HG03442 (cell line): ENCODE measurements around the gene SKIC8.

Experiments used
- ATAC-seq: cut with Tn5 transposase; IDR thresholded peaks from one replicate; pipeline ENCODE4 v1.9.1; 2021; ENCODE audit warnings: mild to moderate bottlenecking, moderate library complexity; ENCODE audit not compliant: unreplicated experiment

SKIC8 gene

DNA sequence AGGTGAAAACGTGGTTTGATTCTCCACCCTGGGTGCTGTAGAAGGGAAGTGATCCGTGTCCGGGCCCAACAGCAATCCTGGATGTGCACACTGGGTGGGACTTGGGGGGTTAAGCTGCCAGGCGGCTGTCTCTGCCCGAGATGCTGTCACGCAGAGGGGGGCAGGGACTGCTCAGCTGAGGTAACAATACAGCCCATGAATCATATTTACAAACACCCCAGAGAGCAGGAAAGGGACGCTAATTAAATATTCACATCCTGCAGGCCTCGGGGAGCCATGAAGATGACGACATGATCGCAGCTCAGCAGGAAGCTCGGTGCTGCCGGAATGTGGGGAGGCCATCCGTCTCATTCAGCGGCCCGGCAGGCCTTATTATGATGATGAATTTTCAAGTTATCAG is 22.8 kb upstream of the SKIC8 start:
- no peak for ATAC-seq

DNA sequence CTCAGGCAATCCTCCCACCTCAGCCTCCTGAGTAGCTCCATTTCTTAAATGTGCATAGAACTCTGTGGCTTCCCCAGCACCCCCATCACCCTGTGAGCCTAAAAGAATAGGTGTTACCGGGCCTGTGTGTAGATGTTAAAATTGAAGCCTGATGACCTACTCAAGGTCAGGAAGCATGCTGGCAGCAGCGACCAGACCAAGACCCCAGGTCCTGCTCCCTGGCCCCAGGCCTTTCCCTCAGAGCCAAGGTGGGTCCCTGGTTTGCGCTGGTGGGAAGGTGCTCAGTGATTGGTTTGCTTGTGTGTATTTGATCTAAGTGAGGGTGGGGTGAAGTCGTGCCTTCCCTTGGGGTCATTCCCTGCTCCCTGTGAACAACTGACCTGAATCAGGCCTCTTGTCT is 22.4 kb upstream of the SKIC8 start:
- ATAC-seq, result no peak

DNA sequence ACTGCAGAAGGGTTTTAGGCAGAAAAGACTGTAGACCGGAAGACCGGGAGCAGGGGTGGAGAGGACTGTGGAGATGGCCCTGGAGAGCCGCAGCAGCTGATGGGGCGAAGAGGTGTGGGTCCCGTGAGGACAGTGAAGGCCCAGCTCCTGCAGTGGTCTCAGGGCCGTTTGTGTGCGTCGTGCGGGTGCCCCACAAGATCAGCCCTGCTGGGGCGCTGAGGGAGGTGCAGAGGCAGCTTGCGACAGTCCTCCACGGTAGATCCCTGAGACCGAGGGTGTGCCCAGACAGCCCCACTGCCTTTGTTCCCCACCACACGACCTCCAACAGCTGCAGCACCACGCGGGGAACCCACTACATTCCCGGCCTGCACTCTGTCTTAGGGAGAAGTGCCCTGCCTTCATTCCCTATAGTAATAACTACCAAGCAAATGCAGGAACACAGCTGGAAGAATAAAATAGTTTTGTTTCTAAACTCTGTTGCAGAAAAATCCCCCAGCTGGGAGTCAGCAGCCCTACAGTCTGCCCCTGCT is 21.7 kb upstream of the SKIC8 start:
- ATAC-seq, result no peak

DNA sequence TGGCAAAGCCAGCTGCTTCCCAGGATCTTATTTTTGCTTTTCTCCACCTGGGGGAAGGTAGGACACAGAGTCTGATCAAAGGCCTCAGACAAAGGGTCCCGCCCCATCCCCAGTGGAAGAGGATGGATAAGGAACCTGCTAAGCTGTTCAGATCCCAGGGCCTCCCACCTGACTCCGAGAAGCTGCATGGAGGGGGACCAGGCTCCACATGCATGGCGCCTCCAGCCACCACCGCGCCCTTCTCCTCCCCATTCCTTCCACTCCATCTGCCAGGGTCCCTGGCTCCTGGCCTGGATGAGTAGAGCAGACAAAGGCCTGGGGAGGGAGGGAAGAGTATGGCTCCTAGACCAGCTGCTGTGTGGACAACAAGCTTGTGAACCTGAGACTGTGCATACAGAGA is 20.8 kb upstream of the SKIC8 start:
- no peak for ATAC-seq

DNA sequence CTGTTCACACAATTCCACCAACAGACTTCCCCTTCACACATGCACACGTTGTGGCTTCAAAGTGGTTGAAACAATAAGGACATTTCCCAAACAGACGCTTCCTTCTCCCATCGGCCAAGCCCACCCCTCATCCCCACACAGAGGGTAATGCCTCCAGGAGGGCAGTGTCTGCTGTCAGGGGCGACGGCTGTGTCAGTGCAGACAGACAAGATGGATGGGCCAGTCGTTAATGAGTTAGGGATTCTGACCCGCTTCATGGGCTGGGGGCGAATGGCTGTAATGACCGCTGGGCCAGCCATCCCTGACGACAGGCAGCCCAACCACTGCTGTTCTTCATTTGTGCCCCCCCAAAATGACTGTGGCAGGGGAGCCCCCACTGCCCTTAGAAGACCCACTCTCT is 20.2 kb upstream of the SKIC8 start:
- no peak for ATAC-seq

DNA sequence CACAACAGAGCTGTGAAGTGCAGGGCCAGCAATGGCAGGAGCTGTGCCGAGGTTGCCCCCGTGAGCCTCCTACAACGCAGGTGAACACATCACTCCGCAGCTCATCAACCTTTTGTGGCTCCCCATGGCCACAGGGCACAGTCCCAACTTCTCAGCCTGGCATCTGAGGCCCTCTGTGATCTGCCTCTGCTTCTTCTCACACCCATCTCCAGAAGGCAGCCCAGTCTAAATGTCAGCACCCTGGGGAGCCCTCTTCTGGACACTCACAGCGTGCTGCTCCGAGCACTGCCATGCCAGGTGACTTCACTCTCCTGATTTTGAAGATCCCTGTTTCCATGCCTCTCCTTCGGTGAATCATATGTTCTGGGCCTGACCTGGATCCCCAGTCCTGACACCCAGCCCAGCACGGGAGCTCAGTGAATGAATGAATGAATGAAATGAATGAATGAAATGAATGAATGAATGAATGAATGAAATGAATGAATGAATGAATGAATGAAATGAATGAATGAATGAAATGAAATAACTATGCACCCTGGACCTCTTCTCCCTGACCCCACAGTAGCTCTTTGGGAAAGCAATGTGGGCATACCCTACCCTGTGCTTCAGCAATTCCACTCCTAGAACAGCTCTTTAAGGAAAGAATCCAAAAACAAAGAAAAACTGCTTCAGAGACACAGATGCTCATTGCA is 17.9 kb upstream of the SKIC8 start:
- no peak for ATAC-seq

DNA sequence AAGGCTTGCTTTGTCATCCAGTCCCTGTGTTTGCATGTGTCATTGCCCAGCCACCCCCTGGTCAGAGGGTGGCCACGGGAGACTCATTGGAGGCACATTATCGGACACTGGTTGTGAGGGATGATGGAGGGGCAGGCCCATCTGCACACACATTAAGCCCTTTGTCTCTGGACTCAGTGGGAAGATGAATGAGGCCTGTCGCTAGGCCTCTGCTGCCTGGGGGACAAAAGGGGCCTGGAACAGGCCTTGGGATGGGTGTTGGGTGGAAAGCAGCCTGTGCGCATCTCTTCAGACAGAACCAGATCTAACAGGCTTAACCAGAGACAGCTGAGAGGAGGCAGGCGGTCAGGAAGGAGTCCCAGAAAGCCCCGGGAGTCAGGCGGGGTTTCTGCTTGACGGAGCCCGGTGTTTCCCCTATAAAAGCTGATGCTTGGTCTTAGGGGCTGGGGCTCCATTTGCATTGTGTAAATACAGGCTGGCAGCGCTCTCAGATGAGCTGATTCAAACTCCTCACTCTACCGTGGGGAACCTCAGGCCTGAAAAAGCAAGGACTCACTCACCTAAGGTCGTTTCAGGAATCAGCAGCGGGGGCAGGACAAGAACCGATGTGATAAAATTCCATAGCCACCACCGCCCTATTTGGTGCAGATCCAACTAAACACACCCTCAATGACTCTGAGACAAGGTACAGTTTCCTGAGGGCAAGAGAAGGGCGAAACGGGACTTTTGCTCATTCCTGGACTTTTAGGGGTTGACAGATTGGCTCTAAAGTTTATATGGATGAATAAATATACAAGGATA is 17.1 kb upstream of the SKIC8 start:
- ATAC-seq, result peak; percentile 62

DNA sequence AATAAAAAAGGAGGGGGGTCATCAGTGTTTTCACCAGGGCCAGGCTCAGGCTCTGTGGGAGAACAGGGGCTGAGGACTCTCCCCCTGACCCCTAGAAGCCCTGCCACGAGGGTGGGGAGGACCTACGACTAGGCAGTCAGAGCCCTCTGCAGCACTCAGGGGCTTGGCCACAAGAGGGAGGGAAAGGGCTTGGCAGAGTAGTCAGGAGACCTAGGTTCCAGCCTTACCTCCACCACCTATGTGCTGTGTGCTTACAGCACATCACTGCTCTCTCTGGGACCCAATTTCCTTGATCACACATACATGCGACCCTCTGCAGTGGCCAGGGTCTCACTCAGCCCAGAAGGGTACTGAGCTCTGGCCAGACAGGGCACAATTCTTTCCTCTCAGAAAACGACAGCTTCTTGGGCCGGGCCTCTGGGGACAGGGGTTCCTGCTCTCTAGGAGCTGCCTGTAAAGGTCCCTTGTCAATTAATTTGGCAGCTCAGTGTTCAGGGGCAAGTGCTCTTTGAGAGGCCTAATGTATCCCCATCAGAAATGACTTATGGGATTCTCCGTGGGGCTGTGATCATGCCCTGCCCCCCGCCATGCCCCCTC is 16.4 kb upstream of the SKIC8 start:
- ATAC-seq, result no peak

DNA sequence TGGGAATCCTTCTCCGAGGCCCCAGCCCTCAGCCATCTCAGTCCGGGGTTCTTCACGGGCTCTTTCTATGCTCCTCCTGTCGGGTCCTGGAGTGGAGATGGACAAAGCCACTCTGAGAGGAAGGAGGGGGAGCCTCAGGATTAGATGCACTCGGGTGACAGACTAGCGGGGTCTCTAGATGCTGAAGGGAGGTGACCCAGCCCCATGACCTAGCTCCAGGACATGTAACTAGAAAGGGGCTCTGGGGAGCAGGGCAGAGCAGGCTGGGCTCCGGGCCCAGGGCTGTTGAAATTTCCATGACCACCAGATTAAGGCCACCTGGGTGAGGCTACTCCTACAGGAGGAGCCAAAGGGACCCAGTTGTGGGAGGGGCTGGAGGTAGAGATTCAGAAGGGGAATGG is 14.8 kb upstream of the SKIC8 start:
- ATAC-seq, result no peak

DNA sequence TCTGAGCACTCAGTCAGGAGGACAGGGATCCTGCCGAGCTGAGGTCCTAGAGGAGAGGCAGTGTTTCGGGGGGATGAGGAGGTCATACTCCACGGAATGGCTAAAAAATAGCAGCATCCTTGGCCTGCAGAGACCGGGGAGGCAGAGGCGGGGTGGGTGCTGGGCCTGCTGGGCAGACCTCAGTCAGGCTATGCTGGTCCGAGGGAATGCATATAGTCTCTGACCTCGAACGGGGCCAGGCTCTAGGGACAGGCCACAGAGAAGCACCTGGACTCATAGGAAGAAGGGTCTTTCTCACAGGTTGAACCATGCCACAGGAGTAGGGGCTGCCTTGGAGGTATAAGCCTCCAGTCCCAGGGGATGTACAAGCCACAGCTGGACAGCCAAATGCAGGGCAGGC is 14.0 kb upstream of the SKIC8 start:
- no peak for ATAC-seq

DNA sequence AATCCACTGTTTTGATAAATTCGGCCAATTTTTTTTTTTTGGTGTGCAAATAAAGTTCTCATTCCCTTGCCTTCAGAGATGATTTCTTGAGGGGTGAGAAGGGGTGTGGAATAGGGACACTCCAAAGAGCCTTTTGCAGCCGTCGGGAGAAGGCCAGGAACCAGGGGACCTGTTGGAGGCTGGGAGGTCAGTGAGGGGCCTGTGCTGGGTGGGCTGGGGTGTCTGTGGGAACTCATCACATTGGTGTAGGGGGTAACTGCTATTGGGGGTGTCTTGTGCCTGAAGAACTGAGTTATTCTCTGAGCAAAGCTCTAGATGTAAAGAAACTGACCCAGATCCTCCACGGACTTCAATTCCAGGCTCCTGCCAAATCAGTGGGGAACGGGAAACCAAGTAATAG is 13.5 kb upstream of the SKIC8 start:
- no peak for ATAC-seq

DNA sequence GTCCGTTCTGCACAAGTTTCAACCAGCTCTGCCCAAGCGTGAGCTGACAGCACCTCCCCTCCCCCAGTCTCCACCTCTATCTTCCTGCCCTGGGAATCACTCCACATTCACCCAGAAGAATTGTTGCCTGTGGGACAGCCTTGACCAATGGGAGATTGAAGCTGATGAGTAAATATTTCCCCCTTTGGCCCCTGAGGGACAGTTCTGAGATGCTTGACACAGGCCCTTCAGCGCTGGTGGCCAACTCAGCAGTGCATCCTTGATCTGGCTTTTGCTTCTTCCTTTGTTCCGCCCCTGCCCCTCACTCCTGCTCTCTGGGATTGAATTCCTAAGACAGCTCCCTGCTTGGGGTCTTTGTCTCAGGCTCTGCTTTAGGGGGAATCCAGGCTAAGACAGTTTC is 13.1 kb upstream of the SKIC8 start:
- ATAC-seq, result no peak

DNA sequence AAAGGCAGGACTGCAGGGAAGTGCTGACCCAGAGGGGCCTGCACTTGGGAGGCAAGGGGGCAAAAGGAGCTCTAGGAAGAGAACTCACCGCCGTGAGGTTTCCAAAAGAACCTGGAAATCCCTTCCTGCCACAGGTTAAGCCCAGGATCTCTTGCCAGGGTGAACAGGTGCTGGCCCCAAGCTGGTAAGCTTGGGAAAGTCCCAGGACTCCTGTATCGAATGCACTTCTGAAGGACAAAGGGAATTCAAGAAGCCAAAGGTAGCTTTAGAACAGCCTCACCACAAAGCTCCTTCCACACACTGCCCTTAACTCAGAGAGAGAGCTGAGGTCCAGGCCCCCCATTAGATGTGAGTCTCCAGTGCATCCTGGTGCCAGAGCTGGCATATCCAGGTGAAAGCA is 11.9 kb upstream of the SKIC8 start:
- ATAC-seq, result no peak

DNA sequence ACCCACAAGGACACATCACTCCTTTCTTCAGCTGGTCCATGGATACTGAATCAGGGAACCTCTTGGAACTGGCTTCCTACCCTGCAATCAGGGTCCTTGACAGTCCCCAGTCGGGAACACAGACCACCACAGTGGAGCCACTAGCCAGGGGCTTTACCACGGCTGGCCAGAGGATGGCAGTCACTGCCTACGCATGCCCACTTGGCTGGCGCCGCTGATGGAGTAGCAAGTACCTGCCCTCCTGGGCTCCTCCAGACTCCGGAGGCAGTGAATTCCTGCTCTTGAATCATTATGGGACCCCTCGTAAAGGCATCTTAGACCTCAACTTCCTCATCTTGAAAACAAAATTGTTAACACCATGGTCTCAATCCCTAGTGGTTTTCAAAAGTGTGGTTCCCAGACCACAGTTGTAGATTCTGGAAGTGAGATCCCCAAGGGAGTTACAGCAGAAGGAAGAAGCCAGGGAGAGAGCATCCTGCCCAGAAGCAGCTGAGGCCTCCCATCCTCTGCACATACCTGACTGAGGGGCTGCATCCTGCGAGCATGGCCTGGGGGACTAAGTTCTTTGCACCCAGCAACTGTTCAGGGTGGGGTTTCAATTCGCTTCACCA is 9.1 kb upstream of the SKIC8 start:
- no peak for ATAC-seq

DNA sequence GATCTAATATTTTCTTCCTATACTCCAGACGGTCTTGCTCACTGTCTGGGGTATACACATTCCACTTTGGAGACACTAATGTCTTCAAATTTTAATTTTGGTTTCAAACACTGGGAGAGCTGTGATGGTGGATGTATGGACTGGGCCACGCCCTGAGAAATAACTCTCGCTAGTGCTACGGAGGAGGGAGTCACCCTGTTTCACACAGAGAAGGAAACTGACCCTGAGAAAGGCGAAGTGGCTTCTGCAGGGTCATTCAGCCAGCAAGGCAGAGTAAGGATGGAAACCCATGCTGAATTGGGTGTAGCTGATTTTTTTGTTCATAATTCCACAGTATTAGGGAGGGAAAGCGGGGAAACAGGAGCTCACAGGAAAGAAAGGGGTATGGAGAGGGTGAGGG is 8.6 kb upstream of the SKIC8 start:
- ATAC-seq, result no peak

DNA sequence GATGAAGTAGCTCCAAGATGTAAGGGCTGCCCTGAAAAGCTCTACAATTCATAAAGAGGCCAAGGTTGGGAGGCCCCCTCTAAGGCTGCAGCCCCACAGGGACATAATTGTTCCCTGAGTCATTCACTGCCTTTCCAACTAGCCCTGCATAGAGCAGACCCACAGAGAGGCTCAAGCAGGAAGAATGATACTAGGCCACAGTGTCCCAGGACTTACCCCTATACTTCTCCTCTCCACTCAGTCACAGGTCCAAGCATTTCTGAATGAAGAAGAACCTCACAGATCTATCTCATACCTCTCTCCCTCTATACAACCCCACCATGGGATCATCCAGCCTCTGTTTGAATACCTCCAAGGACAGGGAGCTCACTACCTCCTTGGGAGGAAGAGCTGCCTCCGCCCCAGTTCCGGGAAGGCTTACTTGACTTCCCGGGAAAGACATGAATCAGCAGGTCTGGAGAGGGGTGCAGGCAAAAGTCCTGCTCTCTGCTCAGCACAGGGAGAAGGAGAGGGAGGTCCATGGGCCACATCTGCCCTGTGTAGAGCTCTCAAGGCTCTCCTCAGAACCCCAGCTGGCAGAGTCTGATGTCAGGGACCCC is 6.9 kb upstream of the SKIC8 start:
- no peak for ATAC-seq

DNA sequence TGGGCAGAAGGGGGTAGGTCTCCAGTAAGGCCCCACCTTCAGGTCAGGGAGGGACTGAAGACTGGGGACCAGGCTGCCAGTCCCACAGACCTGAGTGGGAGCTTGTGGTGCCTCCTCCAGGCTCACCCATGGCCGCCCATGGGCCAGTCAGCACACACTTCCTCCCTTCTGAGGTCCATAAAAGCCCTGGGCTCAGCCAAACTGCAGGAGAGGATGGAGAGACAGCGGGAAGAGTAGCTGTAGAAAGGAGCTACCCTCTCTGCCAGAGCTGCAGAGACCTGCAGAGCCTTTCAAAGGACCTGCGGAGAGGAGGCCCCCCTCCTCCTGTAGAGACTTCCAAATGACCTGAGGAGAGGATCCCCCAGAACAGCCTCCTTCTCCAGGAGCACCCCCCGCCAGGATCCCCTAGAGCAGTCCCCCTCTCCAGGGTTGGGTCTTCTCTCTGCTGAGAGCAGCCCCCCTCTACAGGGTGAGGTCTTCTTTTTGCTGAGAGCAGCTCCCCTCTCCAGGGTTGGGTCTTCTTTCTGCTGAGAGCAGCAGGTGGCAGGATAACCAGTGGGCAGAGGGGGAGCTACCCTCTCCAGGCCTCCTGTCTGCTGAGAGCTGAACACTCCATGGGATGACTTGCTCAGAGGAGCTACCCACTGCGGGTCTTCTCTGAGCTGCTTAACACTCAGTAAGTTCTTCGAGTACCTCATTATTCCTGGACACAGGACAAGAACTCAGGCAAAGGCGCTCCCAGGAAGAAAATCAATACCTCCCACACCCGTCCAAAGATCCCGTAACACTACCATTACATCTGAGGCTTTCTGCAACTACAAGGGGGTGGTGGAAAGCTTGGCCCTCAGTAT is 5.0 kb upstream of the SKIC8 start:
- no peak for ATAC-seq

DNA sequence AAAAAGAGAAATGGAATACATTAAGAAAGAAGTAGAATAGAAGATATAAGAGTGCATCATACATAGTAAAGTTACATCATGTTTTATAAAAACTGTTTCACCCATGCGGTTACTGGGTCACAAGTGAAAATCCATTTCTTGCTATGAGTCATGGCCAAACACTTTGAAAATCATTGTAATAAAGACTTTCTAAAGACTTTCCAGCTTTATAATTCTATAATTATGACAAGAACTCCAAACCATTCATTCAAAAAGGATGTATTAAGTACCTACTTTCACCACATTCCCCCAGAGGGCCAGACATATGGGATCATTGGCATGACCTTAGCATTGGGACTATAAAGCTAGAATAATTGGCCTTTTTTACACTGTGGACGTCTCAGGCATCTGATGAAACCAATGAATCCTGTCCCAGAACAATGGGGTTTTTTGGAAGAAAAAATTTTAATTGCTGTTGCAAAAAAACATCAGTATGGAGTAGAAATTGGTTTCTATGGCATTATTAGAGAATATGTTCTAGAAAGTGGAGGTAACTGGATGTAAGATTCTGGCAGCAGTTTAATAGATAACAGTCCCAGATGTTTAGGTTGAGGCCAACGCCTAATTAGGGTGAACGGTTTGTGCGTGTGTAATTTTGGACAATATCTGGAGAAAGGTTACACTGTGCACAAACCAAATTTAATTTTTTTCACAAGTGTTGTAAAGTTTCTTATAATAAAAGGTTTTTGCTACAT is 3.3 kb upstream of the SKIC8 start:
- no peak for ATAC-seq

DNA sequence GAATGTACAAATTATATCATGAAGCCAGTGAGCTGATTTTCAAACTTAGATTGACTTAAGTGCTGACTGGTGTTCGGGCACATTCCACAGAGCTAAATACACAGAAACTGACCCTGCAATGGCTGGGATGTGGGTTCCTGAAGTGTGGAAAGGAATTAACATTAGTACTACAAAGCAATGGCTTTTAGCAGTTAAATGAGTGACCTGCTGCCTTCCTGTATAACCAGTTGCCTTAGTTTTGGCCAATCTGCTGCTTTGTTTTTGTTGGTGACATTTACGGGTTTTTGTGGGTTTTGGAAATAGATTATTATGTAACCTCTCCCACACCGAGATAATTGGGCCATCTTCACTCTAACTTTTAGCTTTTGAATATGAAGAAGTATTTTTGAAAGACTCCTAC is 2.4 kb upstream of the SKIC8 start:
- no peak for ATAC-seq

DNA sequence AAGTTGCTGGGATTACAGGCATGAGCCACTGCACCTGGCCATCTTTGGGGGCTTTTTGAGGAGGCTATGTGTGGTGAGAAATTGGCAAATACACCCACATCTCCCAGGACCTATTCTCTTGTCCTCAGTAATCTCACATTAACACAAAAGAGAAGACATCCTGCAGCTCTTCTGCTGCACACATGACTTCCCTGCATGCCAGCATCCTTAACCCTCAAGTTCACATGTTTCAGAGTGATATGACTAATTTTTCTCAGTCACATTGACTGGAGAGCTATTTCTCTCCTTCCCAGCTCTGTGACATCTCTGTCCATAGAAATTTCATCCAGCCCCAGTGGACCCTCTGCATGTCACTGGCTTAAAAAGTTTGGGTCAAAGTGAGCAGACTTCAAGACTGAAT is 1.9 kb upstream of the SKIC8 start:
- no peak for ATAC-seq
